Measurements from ENCODE around the gene TNC. TPM values are rescaled to one million over a fixed set of nuclear protein-coding genes. Genes with fewer than 3 reads are reported as not detected.

TNC gene
- 0.14 TPM in 1 of 2 replicates, not detected in the other for total RNA-seq

GRCh38 chr9:115117999-115118878 is at the start of gene TNC:
TNC (minus strand) TSS chr9:115118157; CDS start chr9:115091018, 27,139 bp downstream.
- intact Hi-C loops (cut with micrococcal nuclease): no loop called here

GRCh38 chr9:115167175-115167574 is 49.2 kb upstream of the TNC start:
- intact Hi-C loops (cut with micrococcal nuclease): no loop called here

- intact Hi-C loops (cut with micrococcal nuclease): no loop called here
Observed at GRCh38 chr9:115165233-115165632, 47.3 kb upstream of the TNC start.

- intact Hi-C loops (cut with micrococcal nuclease): no loop called here
Observed at GRCh38 chr9:115164511-115164974, 46.6 kb upstream of the TNC start.

- intact Hi-C loops (cut with micrococcal nuclease): no loop called here
Observed at GRCh38 chr9:115162946-115163345, 45.0 kb upstream of the TNC start.

- intact Hi-C loops (cut with micrococcal nuclease): no loop called here
Observed at GRCh38 chr9:115161446-115161845, 43.5 kb upstream of the TNC start.

GRCh38 chr9:115158661-115159481 is 40.9 kb upstream of the TNC start:
- intact Hi-C loops (cut with micrococcal nuclease): no loop called here

- intact Hi-C loops (cut with micrococcal nuclease): no loop called here
Observed at GRCh38 chr9:115157245-115157674, 39.3 kb upstream of the TNC start.

GRCh38 chr9:115155037-115155436 is 37.1 kb upstream of the TNC start:
- intact Hi-C loops (cut with micrococcal nuclease): no loop called here

- intact Hi-C loops (cut with micrococcal nuclease): no loop called here
Observed at GRCh38 chr9:115154617-115155016, 36.7 kb upstream of the TNC start.

- intact Hi-C loops (cut with micrococcal nuclease): no loop called here
Observed at GRCh38 chr9:115152281-115152820, 34.4 kb upstream of the TNC start.

GRCh38 chr9:115148721-115149120 is 30.8 kb upstream of the TNC start:
- intact Hi-C loops (cut with micrococcal nuclease): no loop called here

- intact Hi-C loops (cut with micrococcal nuclease): no loop called here
Observed at GRCh38 chr9:115146581-115147021, 28.6 kb upstream of the TNC start.

GRCh38 chr9:115144706-115145105 is 26.7 kb upstream of the TNC start:
- intact Hi-C loops (cut with micrococcal nuclease): no loop called here

- intact Hi-C loops (cut with micrococcal nuclease): no loop called here
Observed at GRCh38 chr9:115143689-115144088, 25.7 kb upstream of the TNC start.

GRCh38 chr9:115142517-115143270 is 24.7 kb upstream of the TNC start:
- intact Hi-C loops (cut with micrococcal nuclease): no loop called here

- intact Hi-C loops (cut with micrococcal nuclease): no loop called here
Observed at GRCh38 chr9:115142090-115142489, 24.1 kb upstream of the TNC start.

- intact Hi-C loops (cut with micrococcal nuclease): no loop called here
Observed at GRCh38 chr9:115141612-115142011, 23.7 kb upstream of the TNC start.

GRCh38 chr9:115138151-115138550 is 20.2 kb upstream of the TNC start:
- intact Hi-C loops (cut with micrococcal nuclease): no loop called here

- intact Hi-C loops (cut with micrococcal nuclease): no loop called here
Observed at GRCh38 chr9:115137526-115137925, 19.6 kb upstream of the TNC start.
